SU-DHL-6 (cell line): ENCODE results near the gene PA2G4.
"Not testable (repeated sequence)": the region's sequence is repeated elsewhere in the genome, so short reads cannot be mapped to it uniquely, and the experiment has no call there.

ENCODE experiments used
- H2AFZ ChIP-seq: fragments of 200-600 bp; sonication (generic); 2 replicates; pipeline ENCODE4 v1.6.1; 2014; ENCODE audit warnings: low read depth, mild to moderate bottlenecking, moderate library complexity, mixed read lengths, antibody characterized with exemption, low read length; ENCODE audit not compliant: severe bottlenecking
- H3F3A ChIP-seq: fragments of 200-600 bp; shearing (Covaris generic); 2 replicates; pipeline ENCODE4 v1.6.0; 2016; ENCODE audit warnings: antibody characterized with exemption, mild to moderate bottlenecking; ENCODE audit not compliant: insufficient read depth
- H3K27ac ChIP-seq: fragments of 200-600 bp; sonication (generic); 2 replicates; pipeline ENCODE4 v1.5.1; 2016; ENCODE audit warnings: low read depth, mild to moderate bottlenecking, low read length, moderate library complexity, mixed read lengths
- H3K27me3 ChIP-seq: fragments of 200-600 bp; sonication (generic), shearing (Covaris generic); 2 replicates; pipeline ENCODE4 v1.6.0; 2014; ENCODE audit warnings: mild to moderate bottlenecking, low read length
- H3K36me3 ChIP-seq: fragments of 200-600 bp; sonication (generic); 2 replicates; pipeline ENCODE4 v1.6.1; 2014; ENCODE audit warnings: mild to moderate bottlenecking, low read length, mixed read lengths
- H3K4me2 ChIP-seq: fragments of 300-600, 200-600 bp; shearing (Covaris generic), sonication (generic); 2 replicates; pipeline ENCODE4 v1.6.0; 2014; ENCODE audit warnings: low read length, low read depth, mild to moderate bottlenecking; ENCODE audit not compliant: poor library complexity, severe bottlenecking
- H3K4me3 ChIP-seq: fragments of 200-600 bp; sonication (generic); 2 replicates; pipeline ENCODE4 v1.5.1; 2014; ENCODE audit warnings: antibody characterized with exemption, low read length, mild to moderate bottlenecking, mixed read lengths; ENCODE audit not compliant: insufficient read depth, poor library complexity, severe bottlenecking
- H3K79me2 ChIP-seq: fragments of 200-600 bp; sonication (generic); 2 replicates; pipeline ENCODE4 v1.6.1; 2014; ENCODE audit warnings: mild to moderate bottlenecking, low read length, moderate library complexity; ENCODE audit not compliant: insufficient read depth
- H3K9ac ChIP-seq: fragments of 200-600 bp; sonication (generic); 2 replicates; pipeline ENCODE4 v1.7.0; 2014; ENCODE audit warnings: mild to moderate bottlenecking, low read length
- H3K9me2 ChIP-seq: fragments of 200-600 bp; sonication (generic); replicated peaks from 2 replicates; pipeline ENCODE4 v1.6.1; 2014; ENCODE audit warnings: low read length; ENCODE audit not compliant: insufficient read depth
- H3K9me3 ChIP-seq: fragments of 200-600 bp; sonication (generic); 2 replicates; pipeline ENCODE4 v1.6.1; 2014; ENCODE audit warnings: low read length, mixed read lengths; ENCODE audit not compliant: insufficient read depth
- H4K20me1 ChIP-seq: fragments of 200-600 bp; sonication (generic); 2 replicates; pipeline ENCODE4 v1.6.1; 2014; ENCODE audit warnings: low read depth, mild to moderate bottlenecking, antibody characterized with exemption, low read length, moderate library complexity, mixed read lengths
- CTCF ChIP-seq: fragments of 200-600 bp; sonication (generic); IDR thresholded peaks from one replicate; pipeline ENCODE4 v1.5.1; 2017; ENCODE audit warnings: antibody characterized with exemption, mild to moderate bottlenecking, low read length, moderate library complexity; ENCODE audit not compliant: insufficient read depth, poor library complexity, severe bottlenecking
- EZH2phosphoT487 ChIP-seq: fragments of 200-600 bp; sonication (generic), shearing (Covaris generic); conservative IDR thresholded peaks from 2 replicates; pipeline ENCODE4 v1.6.1; 2018; ENCODE audit warnings: mild to moderate bottlenecking, antibody characterized with exemption, low read length, moderate library complexity, mixed read lengths

PA2G4 gene

DNA sequence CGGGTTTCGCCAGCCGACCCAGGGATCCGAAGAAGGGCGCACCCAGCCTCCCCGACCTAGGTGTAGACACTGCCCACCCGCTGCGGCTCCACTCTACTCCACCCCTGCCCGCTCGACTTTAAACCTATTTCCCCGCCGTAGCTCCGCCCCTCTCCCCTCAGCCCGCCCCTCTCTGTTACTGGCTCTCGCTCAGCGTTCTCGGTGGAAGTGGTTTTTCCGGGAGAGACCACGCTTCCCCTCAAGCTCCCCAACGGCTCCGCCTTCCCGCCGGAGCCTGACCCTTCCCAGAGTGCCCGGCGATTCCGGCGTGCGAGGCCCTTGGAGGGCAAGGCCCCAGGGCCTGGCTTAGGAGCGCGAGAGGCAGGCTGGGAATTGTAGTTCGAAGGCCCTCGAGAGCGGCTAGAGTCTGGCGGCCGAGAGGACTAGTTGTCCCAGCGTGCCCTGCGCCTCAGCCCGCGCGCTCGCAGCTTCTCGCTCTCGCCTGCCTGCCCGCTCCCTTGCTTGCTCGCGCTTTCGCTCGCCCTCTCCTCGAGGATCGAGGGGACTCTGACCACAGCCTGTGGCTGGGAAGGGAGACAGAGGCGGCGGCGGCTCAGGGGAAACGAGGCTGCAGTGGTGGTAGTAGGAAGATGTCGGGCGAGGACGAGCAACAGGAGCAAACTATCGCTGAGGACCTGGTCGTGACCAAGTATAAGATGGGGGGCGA is at the start of gene PA2G4:
Gene PA2G4, plus strand, starts transcription at position 451 of the 706 bp plus-strand sequence. Its CDS starts 179 bp downstream, at position 630.
- peaks cover 40% of the 10 kb centered on the region for H3K79me2 ChIP-seq
- H4K20me1 ChIP-seq, result peaks cover 9% of the 10 kb centered on the region; the same call in 1 of the 2 replicates
- TF ChIP-seq EZH2phosphoT487, result no peak
- TF ChIP-seq CTCF, result no peak
- H3F3A ChIP-seq, result peaks cover 18% of the 10 kb centered on the region
- peak within 1 kb of the TSS; percentile 95 for H2AFZ ChIP-seq
- no peaks in the 10 kb centered on the region for H3K9me2 ChIP-seq
- H3K27me3 ChIP-seq, result no peaks in the 10 kb centered on the region
- H3K9me3 ChIP-seq, result no peaks in the 10 kb centered on the region
- peak within 1 kb of the TSS; percentile 86 for H3K4me3 ChIP-seq
- peak within 1 kb of the TSS; percentile 84 for H3K4me2 ChIP-seq
- peak within 1 kb of the TSS; percentile 100 for H3K9ac ChIP-seq
- H3K36me3 ChIP-seq, result peaks cover 22% of the 10 kb centered on the region
- H3K27ac ChIP-seq, result peak within 1 kb of the TSS; percentile 72

- not testable (repeated sequence) for H3K9me2 ChIP-seq, H2AFZ ChIP-seq, H3K9me3 ChIP-seq, H4K20me1 ChIP-seq, H3K4me3 ChIP-seq, H3K9ac ChIP-seq, H3K27ac ChIP-seq, H3K36me3 ChIP-seq, H3K27me3 ChIP-seq, H3K79me2 ChIP-seq, H3F3A ChIP-seq, H3K4me2 ChIP-seq
Observed at GRCh38 chr12:56059964-56060363, 44.4 kb upstream of the PA2G4 start.

DNA sequence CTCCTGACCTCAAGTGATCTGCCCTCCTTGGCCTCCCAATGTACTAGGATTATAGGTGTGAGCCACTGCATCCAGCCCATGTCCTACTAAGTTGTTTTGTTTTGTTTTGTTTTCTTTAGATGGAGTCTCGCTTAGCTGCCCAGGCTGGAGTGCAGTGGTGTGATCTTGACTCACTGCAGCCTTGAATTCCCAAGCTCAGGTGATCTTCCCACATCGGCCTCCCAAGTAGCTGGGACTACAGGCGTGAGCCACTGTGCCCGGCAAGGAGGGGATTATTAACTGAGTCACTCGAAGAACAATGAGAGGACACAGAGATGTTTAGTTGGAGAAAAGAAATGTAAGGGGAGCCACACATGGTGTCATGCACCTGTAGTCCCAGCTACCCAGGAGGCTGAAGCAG is 42.4 kb upstream of the PA2G4 start:
- Histone ChIP-seq H3K4me2 (no peak overlapping the region), H3K36me3 (no peaks in the 10 kb centered on the region), H3K27me3 (no peaks in the 10 kb centered on the region), H3K27ac (no peak overlapping the region), H3K9me2 (no peaks in the 10 kb centered on the region), H4K20me1 (no peaks in the 10 kb centered on the region), H2AFZ (no peak overlapping the region), H3K79me2 (no peaks in the 10 kb centered on the region), H3F3A (no peaks in the 10 kb centered on the region; the same call in 1 of the 2 replicates), H3K9me3 (no peaks in the 10 kb centered on the region), H3K4me3 (no peak overlapping the region), H3K9ac (no peak overlapping the region)
- TF ChIP-seq CTCF, result no peak
- TF ChIP-seq EZH2phosphoT487, result no peak

- Histone ChIP-seq H3K4me2 (no peak overlapping the region), H3K36me3 (no peaks in the 10 kb centered on the region), H4K20me1 (no peaks in the 10 kb centered on the region), H3K9ac (no peak overlapping the region), H3K27me3 (no peaks in the 10 kb centered on the region), H2AFZ (no peak overlapping the region), H3K9me3 (no peaks in the 10 kb centered on the region), H3K79me2 (no peaks in the 10 kb centered on the region), H3F3A (no peaks in the 10 kb centered on the region; the same call in 1 of the 2 replicates), H3K27ac (no peak overlapping the region), H3K4me3 (no peak overlapping the region), H3K9me2 (no peaks in the 10 kb centered on the region)
- TF ChIP-seq EZH2phosphoT487 (no peak), CTCF (no peak)
Observed at GRCh38 chr12:56062996-56063395, 41.4 kb upstream of the PA2G4 start.
